ENCODE measurements around the gene RSF1.

DNA sequence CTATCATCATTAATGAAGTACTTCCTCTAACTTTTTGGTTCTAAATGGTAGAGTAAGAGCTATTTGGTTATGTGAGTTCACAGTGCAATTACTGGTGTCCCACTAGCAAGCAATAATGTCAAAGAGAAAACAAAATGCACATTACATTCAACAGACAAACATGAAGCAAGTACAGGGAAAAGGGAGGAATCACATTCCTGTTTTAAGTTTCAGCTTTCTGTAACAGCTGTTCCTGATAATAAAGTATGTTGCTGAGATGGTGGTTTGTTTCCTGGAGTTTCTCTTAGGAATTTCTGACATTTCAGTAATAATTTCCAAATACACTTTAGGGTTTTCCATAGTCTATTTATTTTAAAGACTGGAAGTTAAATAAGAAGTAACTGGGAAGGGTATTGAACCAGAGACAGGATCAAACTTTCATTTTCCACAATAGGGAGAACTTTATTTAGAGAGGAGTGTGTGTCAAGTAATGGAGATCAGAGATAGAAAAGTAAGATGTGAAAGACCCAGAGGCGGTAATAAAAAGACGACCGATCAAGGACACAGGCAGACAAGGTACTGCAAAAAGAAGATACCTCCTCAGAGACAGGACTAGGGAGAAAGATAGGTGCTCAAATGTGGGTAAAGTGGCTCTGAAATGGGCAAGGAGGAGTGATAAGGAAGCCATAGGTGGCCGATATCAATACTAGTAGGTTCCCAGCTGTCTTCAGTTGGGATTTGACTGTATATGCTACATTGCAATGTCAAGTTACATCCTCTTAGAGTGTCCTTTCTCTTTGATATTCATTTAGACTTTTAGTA is 162.1 kb downstream of the RSF1 start:
- TF ChIP-seq POLR2A (IDR thresholded peaks at IDR 0.05) = no peak
- TF ChIP-seq, protein P1, sequence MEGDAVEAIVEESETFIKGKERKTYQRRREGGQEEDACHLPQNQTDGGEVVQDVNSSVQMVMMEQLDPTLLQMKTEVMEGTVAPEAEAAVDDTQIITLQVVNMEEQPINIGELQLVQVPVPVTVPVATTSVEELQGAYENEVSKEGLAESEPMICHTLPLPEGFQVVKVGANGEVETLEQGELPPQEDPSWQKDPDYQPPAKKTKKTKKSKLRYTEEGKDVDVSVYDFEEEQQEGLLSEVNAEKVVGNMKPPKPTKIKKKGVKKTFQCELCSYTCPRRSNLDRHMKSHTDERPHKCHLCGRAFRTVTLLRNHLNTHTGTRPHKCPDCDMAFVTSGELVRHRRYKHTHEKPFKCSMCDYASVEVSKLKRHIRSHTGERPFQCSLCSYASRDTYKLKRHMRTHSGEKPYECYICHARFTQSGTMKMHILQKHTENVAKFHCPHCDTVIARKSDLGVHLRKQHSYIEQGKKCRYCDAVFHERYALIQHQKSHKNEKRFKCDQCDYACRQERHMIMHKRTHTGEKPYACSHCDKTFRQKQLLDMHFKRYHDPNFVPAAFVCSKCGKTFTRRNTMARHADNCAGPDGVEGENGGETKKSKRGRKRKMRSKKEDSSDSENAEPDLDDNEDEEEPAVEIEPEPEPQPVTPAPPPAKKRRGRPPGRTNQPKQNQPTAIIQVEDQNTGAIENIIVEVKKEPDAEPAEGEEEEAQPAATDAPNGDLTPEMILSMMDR (IDR thresholded peaks at IDR 0.05) = no peak
- TF ChIP-seq POLR2AphosphoS5 (IDR thresholded peaks at IDR 0.05) = no peak
